Hematopoietic multipotent progenitor cell treated with erythropoietin and hydrocortisone succinate and interleukin-3 and kit ligand, for 4 days (in vitro differentiated cells): Measurements from ENCODE around the gene GALNT11.
"Not testable (repeated sequence)": the region's sequence is repeated elsewhere in the genome, so short reads cannot be mapped to it uniquely, and the experiment has no call there.

Experiments
- DNase-seq: peaks from one replicate; pipeline ENCODE4 v3.0.0-alpha.2; 2015

The GALNT11 gene

GRCh38 chr7:152076940-152077933 is 51.8 kb downstream of the GALNT11 start:
- DNase-seq: no peak

DNA sequence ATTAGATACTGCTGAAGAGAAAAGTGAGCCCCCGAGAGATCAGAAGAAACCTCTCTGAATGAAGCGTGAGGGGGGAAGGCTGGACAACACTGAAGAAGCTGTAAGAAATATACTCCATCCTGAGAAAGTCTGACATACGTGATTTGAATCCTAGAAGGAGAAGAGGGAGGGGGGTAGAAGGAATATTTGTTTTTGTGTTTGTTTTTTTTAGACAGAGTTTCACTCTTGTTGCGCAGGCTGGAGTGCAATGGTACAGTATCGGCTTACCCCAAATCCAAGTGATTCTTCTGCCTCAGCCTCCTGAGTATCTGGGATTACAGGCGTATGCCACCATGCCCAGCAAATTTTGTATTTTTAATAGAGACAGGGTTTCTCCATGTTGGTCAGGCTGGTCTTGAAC is 52.6 kb downstream of the GALNT11 start:
- DNase-seq: no peak

DNA sequence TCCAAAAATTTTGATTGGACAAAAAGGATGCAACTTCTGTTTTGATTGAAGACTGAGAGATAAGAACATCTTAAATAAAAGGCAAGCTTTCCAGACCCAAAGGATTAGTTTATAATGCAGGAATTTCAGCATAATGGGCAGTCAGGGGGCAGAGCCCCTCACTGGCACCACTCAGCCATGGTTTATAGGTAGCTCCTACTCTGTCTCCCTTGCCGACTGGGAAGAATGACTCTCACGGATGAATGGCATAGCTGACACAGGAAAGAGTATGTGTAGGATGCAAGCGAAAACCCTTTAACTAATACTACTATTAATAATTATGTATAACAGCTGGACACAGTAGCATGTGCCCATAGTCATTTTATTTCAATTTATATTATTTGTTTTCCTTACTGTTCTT is 53.3 kb downstream of the GALNT11 start:
- no peak for DNase-seq

DNA sequence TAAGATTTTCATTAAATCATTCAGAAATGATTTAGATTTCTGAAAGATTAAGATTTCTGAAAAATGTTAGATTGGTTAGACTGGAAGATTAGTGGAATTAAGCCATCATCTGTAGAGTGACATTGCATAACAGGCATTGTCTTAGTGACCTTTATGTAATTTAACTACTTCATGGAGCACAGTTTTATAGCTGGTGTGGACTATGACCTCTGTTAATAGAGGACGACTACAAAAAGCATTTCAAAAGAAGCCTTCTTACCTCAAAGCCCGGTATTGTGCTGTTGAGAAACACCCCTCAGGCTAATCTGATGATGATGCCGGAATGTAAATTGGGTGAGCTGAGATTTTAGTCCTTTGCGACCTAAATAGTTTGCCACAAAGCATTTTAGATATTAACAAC is 55.6 kb downstream of the GALNT11 start:
- DNase-seq: no peak

GRCh38 chr7:152082073-152082721 is 56.7 kb downstream of the GALNT11 start:
- DNase-seq: not testable (repeated sequence)

GRCh38 chr7:152085131-152085530 is 59.7 kb downstream of the GALNT11 start:
- DNase-seq: no peak

DNA sequence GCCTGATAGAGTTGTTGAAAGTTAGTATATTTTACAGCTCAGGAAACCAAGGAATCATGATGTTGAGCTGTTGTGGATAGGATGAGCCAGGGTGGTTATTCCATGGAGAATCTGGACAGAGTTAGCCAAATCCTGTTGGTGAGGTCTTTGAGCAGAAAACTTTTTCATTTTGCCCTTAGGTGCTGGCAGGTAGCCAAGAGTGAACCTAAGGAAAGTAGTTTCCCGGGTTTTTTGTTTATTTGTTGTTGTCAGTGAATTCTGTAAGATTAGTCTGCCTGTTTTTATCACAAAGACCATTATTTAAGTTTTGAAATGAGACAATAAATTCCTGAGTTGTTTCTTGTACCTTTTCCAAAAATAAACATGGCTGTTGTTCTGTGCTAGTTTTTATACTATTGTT is 61.0 kb downstream of the GALNT11 start:
- no peak for DNase-seq

DNA sequence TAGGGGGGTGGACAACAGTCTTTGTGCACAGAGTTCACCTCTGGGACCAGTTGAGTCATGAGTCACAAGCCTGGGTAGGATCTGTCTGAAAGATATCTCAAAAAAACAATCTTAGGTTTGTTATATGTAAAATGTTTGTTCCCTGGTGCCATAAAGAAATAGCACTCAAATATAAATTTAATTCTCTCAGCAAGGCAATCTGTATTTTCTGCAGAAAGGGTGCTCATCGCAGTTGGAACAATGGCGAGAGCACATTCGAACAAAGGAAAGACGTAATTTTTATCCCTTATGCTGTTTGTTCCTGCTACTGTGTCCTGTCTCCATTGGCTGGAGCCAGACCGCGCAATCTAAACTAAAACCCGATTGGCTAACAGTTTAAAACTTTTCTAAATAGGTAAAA is 63.7 kb downstream of the GALNT11 start:
- no peak for DNase-seq

DNA sequence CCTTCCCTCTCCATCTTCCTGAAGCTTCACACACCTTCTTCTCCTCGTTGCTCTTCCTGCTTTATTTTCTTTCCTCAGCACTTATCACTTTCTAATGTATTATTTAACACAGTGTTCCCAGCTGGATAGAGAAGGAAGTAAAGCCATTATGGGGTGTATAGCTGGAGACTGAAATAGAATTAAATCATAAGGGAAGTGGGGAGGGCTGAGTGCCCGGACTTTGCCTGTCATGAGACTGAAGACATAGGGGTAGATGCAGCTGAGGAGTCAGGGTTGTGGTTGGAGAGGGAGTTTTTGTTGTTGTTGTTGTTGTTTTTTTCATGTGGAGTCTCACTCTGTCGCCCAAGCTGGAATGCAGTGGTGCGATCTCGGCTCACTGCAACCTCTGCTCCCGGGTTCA is 65.3 kb downstream of the GALNT11 start:
- DNase-seq: no peak

DNA sequence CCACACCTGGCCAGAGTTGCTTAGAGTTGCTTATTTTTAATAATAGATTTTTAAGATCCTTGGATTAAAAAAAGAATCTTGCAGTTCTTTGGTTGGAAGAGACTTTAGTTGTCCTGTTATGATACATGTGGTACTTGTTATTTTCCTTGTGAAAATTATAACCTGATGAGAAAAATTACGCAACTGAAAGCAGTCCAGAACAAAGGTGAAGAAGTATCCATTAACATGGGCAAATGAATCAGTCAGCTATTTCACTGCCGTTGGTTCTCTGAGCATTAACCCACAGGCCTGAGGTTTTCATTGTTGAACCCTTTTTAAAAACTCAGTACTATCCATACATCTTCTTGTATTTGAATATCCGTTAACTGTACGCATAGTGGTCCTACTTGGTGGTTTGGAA is 68.2 kb downstream of the GALNT11 start:
- DNase-seq: no peak

- DNase-seq: no peak
These were observed 70.3 kb downstream of the GALNT11 start for GRCh38 chr7:152095771-152096170.

- DNase-seq: no peak
These were observed 71.9 kb downstream of the GALNT11 start for GRCh38 chr7:152097330-152097729.

GRCh38 chr7:152103066-152103465 is 77.6 kb downstream of the GALNT11 start:
- DNase-seq: no peak

DNA sequence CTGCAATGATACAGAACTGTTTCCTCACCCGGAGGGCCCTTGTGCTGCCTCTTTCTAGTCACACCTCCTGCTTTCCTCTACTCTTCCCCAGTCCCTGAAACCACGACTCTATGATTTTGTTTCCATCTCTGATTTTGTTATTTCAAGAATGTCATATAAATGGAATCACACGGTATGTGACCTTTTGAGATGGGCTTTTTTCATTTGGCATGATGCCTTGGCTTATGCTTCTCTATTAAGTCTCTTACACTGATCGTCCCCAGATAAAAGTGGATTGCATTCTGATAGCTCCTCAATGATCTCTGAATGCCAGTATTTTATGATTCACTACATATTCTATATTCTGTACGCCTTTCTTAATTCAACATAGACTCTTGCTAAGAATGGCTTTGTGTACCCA is 78.2 kb downstream of the GALNT11 start:
- DNase-seq: no peak

DNA sequence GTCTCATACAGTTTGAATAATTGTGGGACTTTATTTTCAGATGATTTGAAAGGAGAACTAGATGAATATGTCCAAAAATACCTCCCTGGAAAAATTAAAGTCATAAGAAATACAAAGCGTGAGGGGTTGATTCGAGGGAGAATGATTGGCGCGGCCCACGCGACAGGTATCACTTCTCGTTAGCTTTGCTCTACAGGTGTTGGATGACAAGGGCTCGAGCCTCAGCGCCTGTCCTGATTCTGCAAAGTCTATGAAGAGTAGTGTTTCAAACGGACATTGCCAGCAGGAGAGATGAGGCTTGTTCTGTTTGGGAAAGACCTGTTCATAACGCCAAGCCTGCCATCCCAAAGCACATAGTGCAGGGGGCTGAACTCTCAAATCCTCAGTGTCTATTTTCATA is 79.7 kb downstream of the GALNT11 start:
- DNase-seq: no peak

- no peak for DNase-seq
These were observed 81.5 kb downstream of the GALNT11 start for GRCh38 chr7:152106990-152107389.

- DNase-seq: no peak
These were observed 82.5 kb downstream of the GALNT11 start for GRCh38 chr7:152107945-152108344.

GRCh38 chr7:152108359-152108758 is 82.9 kb downstream of the GALNT11 start:
- DNase-seq: no peak

GRCh38 chr7:152112829-152113228 is 87.4 kb downstream of the GALNT11 start:
- DNase-seq: no peak

DNA sequence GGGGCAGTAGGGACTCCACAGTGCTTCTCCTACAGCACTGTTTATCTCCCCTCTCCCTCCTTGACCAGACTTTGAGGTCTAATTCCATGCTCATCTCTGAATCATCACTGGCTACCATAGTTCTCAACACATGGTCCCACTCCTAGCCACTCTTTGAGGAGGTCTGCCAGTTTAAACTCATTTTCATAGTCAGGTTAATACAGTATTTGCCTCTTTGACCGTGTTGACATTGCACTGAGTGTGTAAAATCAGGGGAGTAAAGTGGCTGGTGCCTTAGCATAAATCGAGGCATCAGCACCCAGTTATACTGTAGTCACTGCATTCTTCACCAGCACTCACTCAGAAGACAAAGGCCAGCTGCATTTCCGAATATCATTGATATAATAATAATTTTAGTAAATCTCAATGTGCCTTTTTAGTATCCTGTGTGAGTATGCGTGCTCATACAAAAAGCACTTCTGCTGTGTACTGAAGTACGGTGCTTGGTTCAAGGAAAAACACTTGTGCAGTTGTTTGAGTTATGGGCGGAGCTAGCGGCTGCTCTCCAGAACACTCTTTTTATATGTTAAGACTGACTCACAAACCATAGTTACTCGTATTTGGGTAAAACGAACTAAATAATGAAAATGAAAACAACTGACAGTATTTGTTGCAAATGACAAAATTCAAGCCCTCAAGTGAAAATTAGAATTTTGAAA is 89.7 kb downstream of the GALNT11 start:
- DNase-seq: no peak

DNA sequence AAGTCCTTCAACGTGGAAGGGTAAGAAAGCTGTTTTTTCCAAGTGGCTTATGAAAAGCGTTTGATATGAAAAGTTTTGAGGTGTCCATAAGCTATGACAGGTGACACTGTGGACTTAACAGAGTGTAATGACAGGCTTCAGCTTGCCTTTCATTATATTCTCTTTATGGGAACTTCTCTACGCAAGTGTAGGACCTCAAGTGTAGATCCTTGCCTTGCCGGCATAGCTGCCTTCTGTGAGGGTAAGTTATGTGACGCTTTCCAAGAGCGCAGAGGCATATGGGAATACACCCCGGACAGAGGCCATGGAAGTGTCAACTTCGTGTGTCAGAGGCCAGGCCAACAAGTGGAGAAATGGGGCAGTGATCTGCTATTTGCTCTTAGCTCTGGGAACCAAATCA is 91.9 kb downstream of the GALNT11 start:
- no peak for DNase-seq

- DNase-seq: no peak
These were observed 94.7 kb downstream of the GALNT11 start for GRCh38 chr7:152120210-152120609.

GRCh38 chr7:152120776-152121175 is 95.3 kb downstream of the GALNT11 start:
- no peak for DNase-seq

- DNase-seq: no peak
These were observed 96.0 kb downstream of the GALNT11 start for GRCh38 chr7:152121432-152121831.
